GM12864 (cell line): ENCODE results near the gene MTA2.

Experiments used
- DNase-seq: peaks from one replicate; pipeline ENCODE4 v3.0.0-alpha.2; 2011; ENCODE audit warnings: low read depth
- H3K4me3 ChIP-seq: 2 replicates; pipeline ENCODE4 v1.5.1; 2011; ENCODE audit warnings: mild to moderate bottlenecking, low read depth, low read length, control low read depth
- CTCF ChIP-seq: IDR thresholded peaks from 2 replicates; pipeline ENCODE4 v1.5.1; 2011; ENCODE audit warnings: low read depth, mild to moderate bottlenecking, moderate library complexity, low read length, control low read depth, inconsistent platforms; ENCODE audit errors: missing control alignments

Gene MTA2

DNA sequence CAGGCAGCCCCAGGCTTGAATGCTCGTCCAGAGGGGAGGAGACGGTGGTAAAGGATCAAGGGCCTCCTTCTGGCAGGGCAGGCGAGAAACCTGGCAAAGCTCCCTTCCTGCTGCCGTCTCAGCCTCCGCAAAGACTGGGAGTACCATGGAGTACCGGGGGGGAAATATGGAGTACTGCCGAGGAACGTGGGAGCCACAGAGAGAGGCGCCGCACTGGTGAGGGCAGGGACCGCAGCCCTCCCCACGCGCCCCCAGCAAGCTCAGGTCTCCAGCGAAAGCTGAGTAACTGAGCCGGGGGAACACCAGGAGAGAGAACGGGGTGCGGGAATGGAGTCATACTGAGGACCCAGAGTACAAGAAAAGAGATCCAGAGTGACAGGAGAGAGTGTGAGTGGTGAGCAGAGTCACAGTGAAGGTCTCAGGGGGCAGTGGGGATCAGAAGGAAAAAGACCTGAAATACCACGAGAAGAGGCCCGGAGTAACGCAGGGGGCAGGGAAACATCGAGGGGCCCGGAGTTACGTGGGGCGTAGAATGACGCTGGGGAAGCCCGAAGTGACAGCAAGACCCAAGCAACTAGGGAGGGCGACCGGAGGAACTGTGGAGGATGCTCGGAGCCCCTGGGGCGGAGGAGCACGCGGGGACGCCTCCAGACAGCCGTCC, 10.2 kb upstream of the MTA2 start:
- no peak for DNase-seq
- peak overlapping the region; percentile 78 for H3K4me3 ChIP-seq
- TF ChIP-seq CTCF = no peak

DNA sequence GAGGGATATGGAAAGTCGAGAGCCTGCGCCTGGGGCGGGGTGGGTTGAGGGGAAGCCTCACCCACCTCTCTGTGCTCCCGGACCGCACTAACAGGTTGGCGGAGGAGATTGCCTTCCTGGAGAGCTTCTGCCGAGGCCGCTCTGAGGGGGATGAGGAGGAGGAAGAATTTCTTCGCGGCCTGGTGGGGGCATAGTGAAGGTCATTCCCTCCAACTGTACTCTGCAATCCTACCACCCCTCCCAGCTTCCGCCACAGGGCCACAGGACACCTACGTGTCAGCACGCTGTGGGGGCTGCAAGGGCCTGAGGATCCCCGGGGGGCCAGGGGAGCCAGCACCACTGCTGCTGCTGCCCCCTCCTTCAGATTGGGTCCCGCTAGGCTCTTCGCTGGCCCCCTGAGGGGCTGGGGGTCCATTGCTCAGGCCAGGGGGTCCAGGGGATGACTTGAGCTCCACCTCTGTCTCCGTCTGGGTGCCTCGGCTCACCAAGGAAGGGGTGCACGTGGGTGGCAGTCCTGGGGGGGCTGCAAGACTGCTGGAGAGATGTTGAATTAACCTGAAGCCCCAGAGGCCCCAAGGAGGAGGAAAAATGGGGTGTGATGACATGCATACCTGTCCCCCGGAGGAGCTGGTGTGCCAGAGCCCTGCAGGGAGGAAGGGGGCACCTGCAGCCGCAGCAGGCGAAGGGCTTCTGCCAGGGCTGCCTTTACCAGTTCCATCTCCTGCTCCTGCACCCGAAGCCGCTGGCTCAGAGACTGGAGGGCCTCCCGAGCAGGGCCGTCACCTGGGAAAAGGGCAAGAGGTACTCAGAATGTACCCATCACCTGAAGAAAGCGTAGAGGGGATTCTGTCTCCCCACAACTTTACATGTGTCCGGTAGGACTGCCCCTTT, 9.4 kb upstream of the MTA2 start:
- peak overlapping the region; percentile 78 for H3K4me3 ChIP-seq
- TF ChIP-seq CTCF = no peak
- no peak for DNase-seq

DNA sequence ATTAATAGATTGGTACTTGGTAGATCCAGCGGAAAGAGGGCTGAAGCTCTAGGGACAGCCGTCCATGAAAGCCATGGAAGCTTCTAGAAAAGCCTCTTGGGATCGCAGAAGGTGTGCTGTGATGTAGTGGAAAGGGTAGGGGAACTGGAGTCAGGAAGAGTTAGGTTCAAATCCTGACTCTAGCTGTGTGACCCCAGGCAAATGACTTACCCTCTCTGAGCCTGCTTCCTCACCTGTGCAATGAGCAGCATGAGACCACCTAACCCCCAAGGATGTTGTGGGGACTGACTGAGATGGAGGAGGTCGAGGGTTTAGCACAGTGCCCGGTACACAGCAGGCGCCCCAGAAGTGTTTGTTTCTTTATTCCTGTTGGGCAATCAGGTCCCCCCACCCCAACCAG, 8.7 kb upstream of the MTA2 start:
- H3K4me3 ChIP-seq = no peak overlapping the region
- DNase-seq = no peak
- TF ChIP-seq CTCF = no peak

DNA sequence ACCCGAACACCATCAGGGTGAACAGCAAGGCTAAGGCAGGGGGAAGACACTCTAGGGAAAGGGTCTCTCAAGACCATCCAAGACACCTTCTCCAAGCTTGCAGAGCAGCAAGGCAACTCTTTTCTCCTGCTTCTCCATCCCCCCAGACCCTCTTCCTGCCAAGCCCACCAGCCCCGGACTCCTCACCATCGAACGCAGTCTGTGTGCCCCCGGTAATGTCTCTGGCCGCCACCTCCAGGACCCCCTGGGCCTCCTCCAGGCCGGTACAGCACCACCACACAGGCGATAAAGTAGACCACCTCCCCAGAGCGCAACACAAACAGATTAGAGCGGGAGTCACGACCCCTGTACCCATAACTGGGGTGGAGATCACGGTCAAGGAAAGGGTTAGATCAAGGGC, 7.1 kb upstream of the MTA2 start:
- no peak for DNase-seq
- no peak for TF ChIP-seq CTCF

GRCh38 chr11:62607714-62608113, 6.0 kb upstream of the MTA2 start:
- no peak overlapping the region for H3K4me3 ChIP-seq
- no peak for DNase-seq
- no peak for TF ChIP-seq CTCF

More for the DNA sequence above, 7.1 kb upstream of the MTA2 start:
- no peak overlapping the region for H3K4me3 ChIP-seq

- no peak for DNase-seq
- H3K4me3 ChIP-seq = no peak overlapping the region
- no peak for TF ChIP-seq CTCF
Observed at GRCh38 chr11:62605902-62606301, 4.2 kb upstream of the MTA2 start.

- TF ChIP-seq CTCF = no peak
- no peak overlapping the region for H3K4me3 ChIP-seq
- DNase-seq = no peak
Observed at GRCh38 chr11:62605467-62605866, 3.8 kb upstream of the MTA2 start.
